Fibroblast of skin of abdomen (primary cell): ENCODE results near the gene ZNF835. TPM values are rescaled to one million over a fixed set of nuclear protein-coding genes. Genes with fewer than 3 reads are reported as not detected.
"Not testable (repeated sequence)": the region's sequence is repeated elsewhere in the genome, so short reads cannot be mapped to it uniquely, and the experiment has no call there.

Source experiments
- DNase-seq: peaks from one replicate; pipeline ENCODE4 v3.0.0-alpha.2; 2013
- polyA plus RNA-seq, 2 experiments: library from polyadenylated mRNA; unstranded; fragments of 120-200 nt; gene quantifications; one replicate each; pipeline ENCODE4 v1.2.1, GENCODE V29; 2013; ENCODE audit not compliant: insufficient read length in 2 of 2

ZNF835 gene
- not detected for polyA plus RNA-seq (2013, experiment 1 of 2; ENCODE audit: insufficient read length)
- polyA plus RNA-seq (2013, experiment 2 of 2; ENCODE audit: insufficient read length), result 0.12 TPM

- DNase-seq, result no peak
Observed at GRCh38 chr19:56671613-56671994, at the start of gene ZNF835. Gene ZNF835 (minus strand): TSS chr19:56671757. CDS start chr19:56665198, 6,559 bp downstream.

- DNase-seq, result no peak
Observed at GRCh38 chr19:56720281-56720680, 48.7 kb upstream of the ZNF835 start.

DNA sequence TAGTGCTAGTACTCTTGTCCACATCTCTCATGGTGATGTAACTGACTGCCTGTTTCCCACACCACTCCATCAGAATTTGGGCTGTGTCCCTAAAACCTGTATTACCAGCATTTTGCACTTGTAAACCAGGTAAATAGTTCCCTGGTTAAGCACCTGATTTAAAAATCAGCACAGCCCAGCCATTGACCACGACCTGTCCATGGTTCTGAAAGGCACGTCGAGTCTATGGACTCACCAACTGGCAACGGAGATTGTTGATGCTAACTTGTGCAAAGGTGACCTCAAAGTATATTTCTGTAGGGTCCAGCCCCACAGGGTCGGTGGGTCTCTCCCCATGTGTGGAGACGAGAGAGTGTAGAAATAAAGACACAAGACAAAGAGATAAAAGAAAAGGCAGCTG, 46.7 kb upstream of the ZNF835 start:
- no peak for DNase-seq

DNA sequence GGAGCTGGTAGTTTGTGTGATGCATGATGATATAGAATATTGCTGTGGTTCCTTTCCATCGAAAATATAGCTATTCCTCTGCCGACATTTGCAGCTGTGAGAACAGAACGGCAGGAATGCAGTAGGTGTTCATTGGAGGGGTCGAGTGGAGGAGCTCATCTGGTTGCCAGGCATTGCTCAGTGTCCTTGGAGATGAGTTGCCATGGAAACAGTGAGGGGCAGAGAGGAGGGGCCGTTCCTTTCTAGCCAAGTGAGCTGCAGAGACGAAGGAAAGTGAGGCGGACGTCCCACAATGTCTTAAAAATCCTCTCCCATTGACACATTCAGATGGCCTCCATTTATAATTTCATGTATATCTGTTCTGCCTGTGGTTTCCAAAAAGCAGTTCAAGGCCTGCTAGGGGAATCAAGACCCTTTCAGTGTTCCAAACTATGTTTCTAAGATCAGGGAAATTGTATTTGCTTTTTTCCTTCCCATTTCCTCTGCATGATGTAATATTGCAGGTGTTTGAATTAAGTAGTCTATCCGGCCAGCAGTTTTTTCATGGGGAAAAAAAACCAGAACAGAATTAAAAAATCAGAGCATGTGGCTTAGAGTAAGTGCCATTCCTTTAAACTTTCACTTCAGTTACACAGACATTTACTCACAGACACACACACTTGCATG, 41.2 kb upstream of the ZNF835 start:
- DNase-seq, result no peak

- no peak for DNase-seq
Observed at GRCh38 chr19:56710437-56710836, 38.9 kb upstream of the ZNF835 start.

- no peak for DNase-seq
Observed at GRCh38 chr19:56707821-56708220, 36.3 kb upstream of the ZNF835 start.

DNA sequence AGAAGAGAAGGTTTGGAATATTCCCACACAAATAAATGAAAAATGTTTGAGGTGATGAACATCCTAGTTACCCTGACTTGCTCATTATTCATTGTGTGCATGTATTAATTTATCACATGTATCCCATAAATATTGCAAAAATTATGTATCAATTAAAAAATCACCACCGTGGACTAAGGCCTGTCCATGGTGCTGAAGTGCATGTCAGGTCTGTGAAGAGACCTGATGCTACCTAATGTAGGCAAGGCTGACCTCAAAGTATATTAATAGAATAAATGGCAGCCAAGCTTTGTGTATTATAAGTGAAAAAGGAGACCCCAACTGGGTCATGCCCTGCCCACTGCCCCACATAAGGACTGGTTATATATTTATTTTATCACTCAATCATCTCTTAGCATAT, 34.4 kb upstream of the ZNF835 start:
- no peak for DNase-seq

- DNase-seq, result no peak
Observed at GRCh38 chr19:56701895-56702294, 30.3 kb upstream of the ZNF835 start.

- no peak for DNase-seq
Observed at GRCh38 chr19:56699552-56699951, 28.0 kb upstream of the ZNF835 start.

DNA sequence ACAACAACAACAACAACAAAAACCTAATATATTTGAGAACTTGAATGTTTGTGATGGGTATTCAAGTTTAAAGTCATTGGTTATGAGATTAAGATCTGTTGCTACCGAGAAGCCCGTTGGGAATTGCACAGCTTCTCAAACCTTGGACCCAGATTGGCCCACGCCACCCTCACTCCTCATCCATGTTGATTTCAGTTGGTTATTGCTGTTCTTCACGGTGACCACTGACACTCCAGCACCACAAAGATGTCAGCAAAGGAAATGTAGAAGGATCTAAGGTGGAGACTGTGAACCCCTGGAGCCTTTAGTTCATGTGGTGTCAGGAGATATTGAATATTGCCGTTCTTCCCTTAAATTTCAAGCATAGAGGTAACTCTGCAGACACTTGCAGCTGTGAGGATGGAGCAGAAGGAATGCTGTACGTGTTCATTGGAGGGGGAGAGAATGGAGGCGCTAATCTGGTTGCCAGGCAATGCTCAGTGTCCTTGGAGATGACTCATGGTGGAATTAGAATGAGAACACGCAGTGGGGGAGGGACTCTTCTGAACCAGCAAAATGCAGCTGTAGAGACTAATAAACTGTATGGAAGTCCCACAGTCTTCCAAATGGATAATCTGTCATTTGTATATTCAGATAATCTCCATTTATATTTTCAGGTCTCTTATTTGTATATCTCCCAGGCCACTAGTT, 20.8 kb upstream of the ZNF835 start:
- DNase-seq, result no peak

DNA sequence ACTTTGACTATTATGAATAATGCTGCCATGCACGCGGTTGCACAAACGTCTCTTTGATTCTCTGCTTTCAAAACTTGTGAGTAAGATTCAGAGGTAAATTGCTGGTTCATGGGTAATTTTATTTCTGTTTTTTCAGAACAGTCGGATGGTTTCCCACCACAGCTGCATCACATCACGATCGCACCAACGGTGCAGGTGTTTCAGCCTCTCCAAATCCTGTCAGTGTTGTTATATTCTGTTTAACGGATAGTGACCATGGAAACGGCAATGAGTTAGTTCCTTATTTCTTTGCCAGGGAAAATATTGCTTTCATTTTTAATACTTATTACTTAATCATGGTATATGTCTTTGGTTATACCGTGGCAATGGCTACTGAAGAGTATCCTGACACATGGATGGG, 19.1 kb upstream of the ZNF835 start:
- no peak for DNase-seq

DNA sequence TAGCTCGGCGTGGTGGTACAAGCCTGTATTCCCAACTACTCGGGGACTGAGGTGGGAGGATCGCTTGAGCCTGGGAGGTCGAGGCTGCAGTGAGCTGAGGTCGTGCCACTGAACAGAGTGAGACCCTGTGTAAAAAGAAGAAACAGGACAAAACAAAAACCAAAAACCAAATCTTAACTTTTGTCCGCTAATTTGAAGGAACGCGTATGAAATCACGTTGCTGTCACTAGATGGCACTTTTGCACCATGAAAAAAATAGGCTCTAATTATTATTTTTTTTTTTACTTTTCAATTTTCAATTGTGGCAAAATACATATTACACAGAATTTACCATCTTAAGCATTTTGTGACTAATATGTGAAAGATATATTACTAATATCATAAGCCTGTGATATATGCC, 17.6 kb upstream of the ZNF835 start:
- no peak for DNase-seq

DNA sequence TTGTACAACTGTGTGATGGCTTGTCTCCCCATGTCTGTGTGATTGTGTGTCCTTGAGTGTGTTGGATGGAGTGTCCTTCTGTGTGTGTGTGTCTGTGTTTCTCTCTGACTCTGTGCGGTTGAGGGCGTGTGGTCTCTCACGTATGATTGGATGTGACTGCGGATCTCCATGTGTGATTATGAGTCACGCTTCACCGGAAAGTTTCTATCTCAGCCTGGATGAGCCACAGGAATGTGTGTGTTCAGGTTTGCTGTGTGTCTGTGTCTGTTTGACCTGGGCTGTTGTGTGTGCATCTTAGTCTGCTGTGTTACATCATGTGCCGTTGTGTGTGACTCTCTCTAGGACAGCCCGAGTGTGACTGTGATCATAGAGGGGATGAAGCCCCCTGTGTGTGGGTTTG, 15.5 kb upstream of the ZNF835 start:
- DNase-seq, result no peak

GRCh38 chr19:56683116-56683515, 11.6 kb upstream of the ZNF835 start:
- DNase-seq, result no peak

DNA sequence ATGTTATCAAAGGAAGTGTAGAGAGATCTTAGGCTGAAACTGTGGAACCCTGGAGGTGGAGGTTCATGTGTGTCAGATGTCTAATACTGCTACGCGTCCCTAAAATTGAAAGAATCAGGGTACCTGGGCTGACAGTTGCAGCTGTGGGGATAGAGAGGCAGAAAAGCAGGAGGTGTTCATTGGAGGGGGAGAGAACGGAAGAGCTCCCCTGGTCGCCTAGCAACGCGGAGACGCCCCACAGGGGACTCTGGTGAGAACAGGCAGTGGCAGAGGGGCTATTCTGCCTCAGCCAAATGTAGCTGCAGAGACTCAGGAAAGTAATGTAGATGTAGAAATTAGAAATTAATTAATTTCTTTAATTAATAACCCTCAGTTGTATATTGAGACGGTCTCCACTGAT, 10.1 kb upstream of the ZNF835 start:
- DNase-seq, result no peak

DNA sequence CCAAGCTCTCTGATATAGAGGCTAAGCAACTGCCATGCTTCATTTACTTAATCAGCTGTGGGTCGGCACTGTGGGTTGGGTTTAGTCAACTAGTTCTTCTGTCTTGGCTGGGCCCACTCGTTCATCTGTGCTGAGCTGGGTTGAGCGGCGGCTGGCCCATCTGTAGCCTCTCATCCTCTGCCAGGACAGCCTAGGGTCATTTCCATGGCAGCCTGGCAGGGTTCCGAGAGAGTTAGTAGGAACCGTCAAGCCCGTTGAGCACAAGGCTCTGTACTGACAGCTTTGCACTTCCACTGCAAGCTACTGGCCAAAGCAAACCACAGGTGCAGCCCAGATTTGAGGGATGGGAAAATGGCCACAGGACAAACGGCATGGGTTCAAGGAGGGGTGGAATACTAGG, 6.6 kb upstream of the ZNF835 start:
- no peak for DNase-seq

DNA sequence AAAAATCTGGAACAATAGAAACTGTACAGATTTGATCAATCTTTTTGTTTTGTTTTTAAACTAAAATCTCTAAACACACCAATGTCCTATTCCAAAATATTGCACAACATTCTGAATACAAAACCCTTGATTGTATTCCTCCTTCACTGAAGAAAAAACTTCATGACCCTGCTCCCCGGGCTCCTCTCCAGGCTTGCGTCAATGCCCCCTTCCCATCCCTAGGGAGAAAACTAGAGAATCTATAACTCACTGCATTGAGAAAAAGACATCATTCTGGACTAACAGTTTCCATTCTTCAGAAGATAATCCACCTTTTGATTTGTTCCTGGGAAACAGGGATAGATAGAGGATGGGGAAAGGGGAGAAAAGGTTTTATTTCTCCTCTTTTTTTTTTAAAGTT, 1.1 kb upstream of the ZNF835 start:
- not testable (repeated sequence) for DNase-seq

DNA sequence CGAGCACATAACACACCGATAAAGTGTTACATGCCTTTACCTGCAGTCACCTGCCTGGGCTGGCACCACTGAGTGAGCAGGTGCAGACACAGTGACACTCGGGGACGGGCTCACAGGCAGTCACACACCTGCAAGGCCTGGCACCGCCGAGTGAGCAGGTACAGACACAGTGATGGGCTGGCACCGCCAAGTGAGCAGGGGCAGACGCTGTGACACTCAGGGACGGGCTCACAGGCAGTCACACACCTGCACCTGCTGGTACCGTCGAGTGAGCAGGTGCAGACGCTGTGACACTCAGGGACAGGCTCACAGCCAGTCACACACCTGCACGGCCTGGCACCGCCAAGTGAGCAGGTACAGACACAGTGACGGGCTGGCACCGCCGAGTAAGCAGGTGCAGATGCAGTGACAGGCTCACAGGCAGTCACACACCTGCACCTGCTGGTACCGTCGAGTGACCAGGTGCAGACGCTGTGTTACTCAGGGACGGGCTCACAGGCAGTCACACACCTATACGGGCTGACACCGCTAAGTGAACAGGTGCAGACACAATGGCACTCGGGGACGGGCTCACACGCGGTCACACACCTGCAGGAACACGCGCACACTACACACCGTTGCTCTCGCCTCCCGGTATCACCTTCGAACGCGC, 470 bp downstream of the ZNF835 start:
- no peak for DNase-seq

DNA sequence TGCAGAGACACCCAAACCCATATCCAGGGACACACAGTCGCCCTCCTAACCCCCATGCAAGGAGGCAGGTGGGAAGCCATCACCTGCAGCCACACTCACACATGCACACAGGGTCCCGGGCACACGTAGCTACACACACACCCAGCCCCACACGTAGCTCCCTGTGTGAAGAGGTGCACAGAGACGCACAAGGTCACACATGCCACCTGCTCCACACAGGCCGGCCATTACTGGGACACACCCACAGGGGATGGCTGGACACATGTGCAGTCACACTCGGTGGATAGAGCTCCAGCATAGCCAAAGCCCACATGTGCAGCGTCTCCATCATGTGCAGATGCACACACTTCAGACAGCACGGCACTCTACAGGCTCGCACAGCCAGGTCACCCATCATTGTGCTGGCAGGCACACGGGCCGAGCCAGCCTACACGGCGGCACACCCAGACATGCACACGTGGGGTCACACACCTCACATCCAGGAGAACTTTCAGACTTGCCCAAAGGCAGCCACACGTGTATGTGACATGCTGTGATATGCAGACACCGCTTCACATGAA, 1.1 kb downstream of the ZNF835 start:
- no peak for DNase-seq

- no peak for DNase-seq
Observed at GRCh38 chr19:56668676-56669075, 2.9 kb downstream of the ZNF835 start.

GRCh38 chr19:56667311-56667870, 4.2 kb downstream of the ZNF835 start:
- no peak for DNase-seq

GRCh38 chr19:56664511-56664910, 7.0 kb downstream of the ZNF835 start:
- DNase-seq, result no peak

DNA sequence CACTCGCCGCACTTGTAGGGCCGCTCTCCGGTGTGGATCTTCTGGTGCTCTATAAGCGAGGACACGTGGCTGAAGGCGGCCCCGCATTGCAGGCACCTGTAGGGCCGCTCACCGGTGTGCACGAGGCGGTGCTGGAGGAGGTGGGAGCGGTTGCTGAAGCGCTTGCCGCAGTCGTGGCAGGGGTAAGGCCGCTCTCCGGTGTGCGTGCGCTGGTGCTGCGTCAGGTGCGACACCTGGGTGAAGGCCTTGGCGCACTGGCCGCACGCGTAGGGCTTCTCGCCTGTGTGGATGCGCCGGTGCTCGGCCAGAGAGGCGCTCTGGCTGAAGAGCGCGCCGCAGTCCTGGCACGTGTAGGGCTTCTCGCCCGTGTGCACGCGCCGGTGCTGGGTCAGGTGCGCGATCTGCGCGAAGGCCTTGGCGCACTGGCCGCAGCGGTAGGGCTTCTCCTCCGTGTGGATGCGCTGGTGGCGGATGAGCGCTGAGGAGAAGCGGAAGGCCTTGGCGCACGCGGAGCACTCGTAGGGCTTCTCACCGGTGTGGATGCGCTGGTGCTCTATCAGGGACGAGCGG, 7.5 kb downstream of the ZNF835 start:
- DNase-seq, result no peak
